Activated CD4-positive, alpha-beta T cell treated with anti-CD3 and anti-CD28 coated beads, Interleukin-2, amount 50 U/mL, for 16 hours (primary cell): ENCODE measurements around the gene KIF21B.
A peak's percentile ranks its signal among the peaks of the same experiment; 100 is the strongest.

Source experiments
- DNase-seq: peaks from one replicate; pipeline ENCODE4 v3.0.0-alpha.2; 2020

Gene KIF21B

DNA sequence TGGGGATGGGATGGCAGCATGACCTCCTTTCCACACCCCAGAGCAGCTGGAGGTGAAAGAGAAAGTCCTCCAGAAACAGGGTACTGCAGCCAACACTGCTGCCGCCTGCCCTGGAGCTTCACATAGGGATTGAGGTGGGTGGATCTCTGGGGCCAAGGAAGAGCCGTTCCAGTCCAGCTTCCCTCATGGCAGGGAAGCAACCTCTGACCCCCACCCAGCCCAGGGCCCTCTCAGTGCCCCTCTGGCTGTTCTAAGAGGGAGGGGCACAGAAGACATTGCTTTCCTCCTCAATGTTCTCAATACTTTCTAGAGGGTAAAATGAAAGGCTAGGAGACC, 5.7 kb downstream of the KIF21B start:
- DNase-seq: no peak

GRCh38 chr1:201016943-201017827, 6.3 kb downstream of the KIF21B start:
- no peak for DNase-seq

DNA sequence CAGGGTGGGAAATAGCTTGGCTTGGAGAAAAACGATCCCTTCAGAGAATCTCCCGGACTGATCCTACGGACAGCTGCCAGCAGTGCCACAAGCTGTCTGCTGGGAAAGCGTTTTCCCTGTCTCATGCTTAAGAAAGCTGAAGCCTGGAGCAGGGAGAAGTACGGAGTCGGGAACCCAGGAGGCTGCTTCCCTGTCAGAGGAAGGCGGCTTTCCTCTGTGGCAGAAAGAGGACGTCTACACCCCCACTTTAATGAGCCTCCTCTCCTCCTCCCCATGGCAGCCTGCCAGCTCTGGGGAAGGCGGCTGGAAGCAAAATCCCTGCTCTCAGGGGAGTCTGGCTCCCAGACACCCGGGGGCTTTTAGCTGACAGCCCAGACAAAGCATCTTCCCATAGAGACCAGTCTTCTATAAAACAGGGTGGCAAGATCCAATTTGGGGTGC, 7.3 kb downstream of the KIF21B start:
- no peak for DNase-seq

GRCh38 chr1:201015551-201016091, 7.9 kb downstream of the KIF21B start:
- peak; percentile 72 for DNase-seq

- no peak for DNase-seq
Measured at GRCh38 chr1:201014816-201015200, 8.7 kb downstream of the KIF21B start.

DNA sequence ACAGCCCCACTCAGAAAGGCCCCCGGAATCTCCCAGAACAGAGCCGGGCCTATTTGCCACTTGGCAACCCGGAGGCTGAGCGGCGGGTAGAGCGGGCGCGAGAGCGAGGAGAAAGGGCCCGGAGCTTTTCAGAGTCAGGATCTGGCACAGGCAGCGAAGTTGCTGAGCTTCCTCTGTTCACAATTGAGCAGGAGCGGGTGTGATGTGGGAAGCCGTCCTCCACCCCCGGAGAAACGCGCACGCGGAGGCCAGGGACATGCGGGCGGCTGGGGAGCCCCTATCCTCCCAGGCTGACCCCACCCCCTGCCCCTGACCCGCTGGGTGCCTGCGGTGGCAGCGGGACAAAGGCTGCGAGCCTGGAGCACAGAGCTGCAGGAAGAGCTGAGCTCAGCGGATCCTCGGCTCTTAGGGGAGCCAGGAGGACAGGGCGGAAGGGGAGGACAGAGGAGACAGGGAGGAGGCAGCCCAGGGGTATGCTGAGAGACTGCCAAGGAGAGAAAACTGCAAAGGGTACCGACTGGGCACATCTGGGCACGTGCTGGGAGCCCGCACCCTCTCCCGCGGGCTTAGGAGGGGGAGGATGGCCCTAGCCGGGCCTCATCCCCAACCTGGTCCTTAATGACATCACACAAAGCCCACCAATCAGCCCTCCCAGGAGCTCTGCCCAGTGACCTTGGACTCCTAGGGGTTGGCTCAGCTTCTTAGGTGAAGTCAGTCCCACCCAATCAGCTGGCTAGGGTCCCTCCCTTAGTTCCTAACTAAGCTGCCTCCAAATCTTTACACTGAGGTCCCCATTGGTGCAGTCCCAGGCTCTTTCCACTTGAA, 9.3 kb downstream of the KIF21B start:
- no peak for DNase-seq

DNA sequence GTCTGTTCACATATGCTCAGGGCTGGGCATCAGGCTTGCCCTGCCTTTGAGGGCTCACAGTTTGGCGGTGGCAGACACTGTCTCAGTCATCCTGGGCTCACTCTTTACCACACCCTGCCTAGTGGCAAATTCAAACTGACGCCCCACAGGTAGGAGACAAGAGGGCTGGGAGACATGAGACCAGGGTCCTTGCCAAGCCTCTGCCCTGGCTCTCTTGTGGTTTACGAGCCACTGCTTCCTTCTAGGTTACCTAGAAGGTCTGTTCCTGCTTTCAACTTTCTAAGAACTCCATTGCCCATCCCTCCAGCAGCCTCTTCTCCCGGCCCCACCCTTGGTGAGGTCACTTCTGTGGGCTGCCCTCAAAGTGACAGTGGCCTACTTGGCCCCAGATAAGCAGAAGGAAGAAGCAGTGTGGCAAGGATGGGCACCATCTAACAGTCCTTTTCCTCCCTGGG, 10.5 kb downstream of the KIF21B start:
- peak; percentile 41 for DNase-seq

DNA sequence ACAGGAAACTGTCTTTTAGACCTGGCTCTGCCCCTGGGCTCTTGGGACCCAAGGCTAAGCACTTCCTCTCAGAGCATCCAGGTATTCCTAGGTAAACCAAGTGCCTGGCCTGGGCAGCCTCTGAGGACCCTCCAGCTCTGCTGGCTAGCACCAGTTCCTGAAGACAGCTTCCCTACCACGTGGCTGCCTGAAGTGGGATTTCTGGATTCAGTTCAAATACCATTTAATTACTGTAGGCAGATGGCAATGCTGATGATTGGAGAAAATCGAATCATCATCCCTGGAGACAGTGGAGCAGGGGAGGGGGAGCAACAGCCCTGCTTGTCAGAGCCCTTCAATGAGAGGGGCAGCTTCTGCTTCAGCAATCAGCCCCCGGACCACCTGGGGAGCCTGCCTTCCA, 11.9 kb downstream of the KIF21B start:
- DNase-seq: no peak

- no peak for DNase-seq
Measured at GRCh38 chr1:201009962-201010645, 13.4 kb downstream of the KIF21B start.

DNA sequence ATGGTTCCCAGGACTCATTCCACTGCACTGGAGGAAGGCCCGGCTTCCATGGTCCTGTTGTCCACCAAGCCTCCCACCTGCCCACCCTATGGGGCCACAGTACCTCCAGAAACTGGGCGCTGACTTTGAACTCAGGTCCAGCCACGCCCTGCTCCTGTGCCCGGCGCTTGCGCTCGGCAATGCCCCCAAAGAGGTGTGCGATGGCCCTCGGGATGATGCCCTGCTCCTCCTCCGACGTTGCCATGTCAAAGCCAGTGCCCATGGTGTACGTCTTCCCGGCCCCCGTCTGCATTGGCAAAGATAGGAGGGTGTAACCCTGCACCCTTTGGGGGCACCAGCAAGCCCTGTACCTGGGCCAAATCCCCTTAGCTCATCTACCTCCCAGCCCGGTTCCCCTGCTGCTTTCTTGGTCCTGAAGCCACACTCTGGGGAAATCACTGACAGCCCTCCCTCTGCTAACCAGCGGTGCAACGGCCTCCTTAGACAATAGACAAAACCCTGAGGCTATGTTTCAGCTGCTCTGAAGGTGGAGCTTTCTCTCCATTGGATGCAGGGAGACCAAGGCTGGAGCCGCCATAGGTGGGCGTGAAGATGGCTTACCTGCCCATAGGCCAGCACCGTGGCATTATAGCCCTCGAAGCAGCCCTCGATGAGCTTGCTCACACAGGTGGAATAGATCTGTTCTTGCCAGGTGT, 14.7 kb downstream of the KIF21B start:
- no peak for DNase-seq

DNA sequence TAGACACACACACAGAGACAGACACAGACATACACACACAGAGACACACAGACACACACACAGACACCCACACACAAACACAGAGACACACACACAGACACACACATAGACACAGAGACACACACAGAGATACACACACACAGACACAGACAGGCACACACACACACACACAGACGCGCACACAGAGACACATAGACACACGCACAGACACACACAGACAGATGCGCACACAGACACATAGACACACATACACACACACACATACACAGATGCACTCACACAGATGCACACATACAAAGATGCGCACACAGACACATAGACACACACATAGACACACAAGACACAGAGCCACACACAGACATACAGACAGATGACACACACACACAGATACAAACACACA, 16.0 kb downstream of the KIF21B start:
- no peak for DNase-seq

DNA sequence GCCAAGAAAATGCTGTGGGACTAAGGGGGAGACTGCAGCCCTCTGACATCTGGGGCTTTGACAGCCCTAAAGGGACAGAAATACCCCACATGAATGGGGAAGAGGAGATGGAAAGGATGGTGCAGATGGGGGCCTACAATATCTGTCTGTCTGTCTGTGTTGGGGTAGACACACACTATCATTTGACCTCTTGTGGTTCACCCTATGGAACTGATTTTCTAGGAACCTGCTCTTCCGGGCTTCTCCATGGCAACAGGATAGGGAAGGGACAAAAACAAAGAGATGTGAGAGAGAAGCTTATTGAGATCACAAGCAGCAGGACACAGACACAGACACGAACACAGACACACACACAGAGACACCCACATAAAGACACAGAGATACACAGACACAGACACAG, 17.1 kb downstream of the KIF21B start:
- no peak for DNase-seq

- DNase-seq: no peak
Measured at GRCh38 chr1:201004732-201005131, 18.8 kb downstream of the KIF21B start.

DNA sequence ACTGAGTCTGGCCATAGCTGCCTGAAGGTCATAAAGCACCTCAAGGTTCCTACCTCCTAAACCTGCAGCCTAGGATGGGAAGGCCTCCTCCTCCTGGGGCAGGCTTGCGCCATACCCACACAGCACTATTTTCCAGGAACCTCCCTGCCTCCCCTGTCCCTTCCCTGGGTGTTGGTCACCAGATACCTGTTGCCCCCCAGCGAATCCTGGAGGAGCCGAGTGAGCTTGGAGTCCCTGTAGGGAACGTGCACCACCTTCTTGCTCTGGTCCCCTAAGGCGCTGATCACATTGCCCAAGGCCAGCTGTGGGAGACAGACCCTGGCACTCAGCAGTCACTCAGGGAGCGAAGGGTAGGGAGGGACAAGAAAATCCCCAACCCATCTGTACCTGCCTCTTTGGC, 19.4 kb downstream of the KIF21B start:
- DNase-seq: no peak

DNA sequence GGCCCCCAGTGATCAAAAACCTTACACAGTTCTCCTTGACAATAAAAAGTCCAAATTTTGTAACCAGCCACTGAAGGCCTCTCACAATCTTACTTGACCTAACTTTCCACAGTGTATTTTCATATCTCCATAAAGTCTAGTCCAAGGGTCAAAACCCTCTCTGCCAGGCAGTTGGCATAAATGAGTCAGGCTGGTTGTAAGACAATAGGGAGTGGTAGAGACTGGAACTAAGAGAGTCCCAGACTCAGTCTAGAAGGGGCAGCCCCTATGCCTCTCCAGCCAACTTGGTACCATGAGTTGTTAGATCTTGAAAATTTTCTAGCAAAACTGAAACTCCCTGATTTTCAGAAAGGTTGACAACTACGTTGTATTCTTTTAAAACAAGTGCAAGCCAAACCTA, 21.0 kb downstream of the KIF21B start:
- DNase-seq: peak; percentile 29

GRCh38 chr1:201001962-201002361, 21.6 kb downstream of the KIF21B start:
- no peak for DNase-seq

- DNase-seq: no peak
Measured at GRCh38 chr1:201000391-201000790, 23.1 kb downstream of the KIF21B start.

DNA sequence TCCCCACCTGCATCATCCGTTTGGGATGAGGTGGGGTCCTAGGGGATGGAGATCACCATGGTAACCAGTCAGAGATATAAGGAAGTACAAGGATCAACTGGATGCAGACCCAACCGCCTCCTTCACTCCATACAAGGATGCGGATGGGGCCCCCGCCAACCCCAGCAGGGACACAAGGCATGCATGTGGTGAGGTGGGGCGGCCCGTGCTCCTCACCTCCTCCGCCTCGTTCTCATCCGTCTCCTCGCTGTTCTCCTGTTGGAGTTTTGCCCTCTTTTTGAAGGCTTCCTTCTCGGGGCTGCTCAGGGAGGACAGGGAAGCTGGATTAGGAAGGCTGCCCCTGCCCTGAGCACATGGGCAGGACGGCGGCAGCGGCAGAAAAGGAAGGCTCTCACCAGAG, 23.8 kb downstream of the KIF21B start:
- DNase-seq: no peak

DNA sequence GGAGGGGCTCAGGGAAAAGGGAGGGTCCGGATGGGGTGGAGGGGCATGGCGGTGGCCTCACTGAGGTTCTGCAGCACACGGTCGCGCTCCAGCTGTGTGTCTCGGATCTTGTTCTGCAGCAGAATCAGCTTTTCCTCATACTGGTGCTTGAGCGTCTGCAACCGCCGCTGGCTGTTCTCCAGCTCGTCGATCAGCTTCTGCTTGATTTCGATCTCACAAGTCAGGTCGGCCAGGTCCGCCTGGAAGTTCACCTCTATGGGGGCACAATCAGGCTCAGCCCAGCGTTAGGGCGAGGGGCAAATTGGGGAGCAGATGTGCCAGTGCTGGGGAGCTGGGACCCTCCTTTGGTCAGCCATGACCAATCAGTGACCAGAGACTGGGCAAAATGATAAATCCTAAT, 25.2 kb downstream of the KIF21B start:
- DNase-seq: no peak

GRCh38 chr1:200992382-200993048, 31.0 kb downstream of the KIF21B start:
- no peak for DNase-seq

DNA sequence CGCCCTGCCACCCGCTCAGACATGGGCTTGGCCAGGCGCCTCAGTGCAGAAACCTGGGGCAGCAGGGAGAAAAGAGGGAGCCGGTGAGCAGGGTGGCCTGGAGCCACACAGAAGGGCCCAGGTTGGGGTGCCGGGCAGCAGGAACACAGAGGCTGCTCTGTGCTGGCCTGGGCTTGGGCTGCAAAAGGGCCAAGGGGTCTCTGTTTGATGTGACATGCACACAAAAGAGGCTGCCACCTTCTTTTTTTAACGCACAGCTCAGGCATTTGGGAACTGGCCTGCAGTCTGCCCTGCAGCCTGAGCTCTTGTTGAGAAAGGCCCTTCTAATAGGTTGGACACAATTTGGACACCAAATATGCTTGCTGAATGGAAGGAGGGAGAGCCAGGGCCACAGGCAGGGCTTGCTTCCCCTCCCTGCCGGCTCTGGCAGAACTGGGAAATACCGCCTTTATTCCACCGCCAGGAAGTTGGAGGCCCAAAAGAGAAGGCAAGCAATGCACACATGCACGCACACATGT, 32.4 kb downstream of the KIF21B start:
- no peak for DNase-seq

DNA sequence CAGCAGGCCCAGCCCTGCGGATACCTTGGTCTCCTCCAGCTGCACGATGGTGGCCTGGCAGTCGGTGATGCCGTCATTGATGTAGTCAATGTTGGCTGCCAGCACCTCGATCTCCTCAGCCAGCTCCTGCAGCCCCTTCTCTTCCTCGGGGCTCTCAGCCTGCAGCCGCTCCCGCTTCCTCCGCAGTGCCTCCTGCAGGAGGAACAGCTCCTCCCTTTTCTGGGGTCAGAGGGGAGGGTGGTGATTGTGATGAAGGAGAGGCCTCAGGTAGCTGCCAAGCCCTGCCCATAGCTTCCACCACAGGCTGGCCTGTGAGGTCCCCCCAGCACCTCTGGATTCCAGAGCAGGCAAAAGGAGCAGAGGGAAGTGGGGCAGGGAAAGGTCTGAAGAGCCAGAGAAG, 33.4 kb downstream of the KIF21B start:
- no peak for DNase-seq
